IMR-90 (cell line): ENCODE data around the gene WDR81. TPM values are rescaled to one million over a fixed set of nuclear protein-coding genes. Genes with fewer than 3 reads are reported as not detected.

ENCODE experiments used
- ATAC-seq: fragments of 200-7000 bp; cut with Tn5 transposase; 2 replicates; pipeline ENCODE4 v1.9.1; 2020; ENCODE audit warnings: low read depth, mild to moderate bottlenecking, moderate library complexity
- BruUV-seq: library from RNA; stranded (reverse); fragments of 400-500 nt; replicated peaks from 2 replicates; lab custom pipeline; 2021; lab: Mats Ljungman, UMichigan
- CTCF ChIA-PET: fragments of 300-600 bp; formaldehyde crosslinking; extraction: SDS; loops from one replicate; lab custom pipeline; 2021; ENCODE audit warnings: antibody characterized with exemption; lab: Yijun Ruan, JAX
- POLR2A ChIA-PET: fragments of 300-600 bp; sonication (Branson Sonifier 250); formaldehyde crosslinking; loops from one replicate; lab custom pipeline; 2022; ENCODE audit warnings: antibody characterized with exemption; ENCODE audit not compliant: unreplicated experiment; lab: Charles Lee
- DNase-seq: peaks from one replicate; pipeline ENCODE4 v3.0.0; 2013
- H2AFZ ChIP-seq: replicated peaks from 2 replicates; pipeline ENCODE3; 2013; ENCODE audit warnings: low read length, mild to moderate bottlenecking; ENCODE audit not compliant: poor library complexity
- H2AK5ac ChIP-seq: 2 replicates; pipeline ENCODE4 v1.6.1; 2013; ENCODE audit warnings: low read depth, low read length, inconsistent platforms
- H2AK9ac ChIP-seq: replicated peaks from 2 replicates; pipeline ENCODE3; 2013; ENCODE audit warnings: mild to moderate bottlenecking, low read depth, low read length, moderate library complexity; ENCODE audit not compliant: poor library complexity
- H2BK120ac ChIP-seq: 2 replicates; pipeline ENCODE4 v1.6.1; 2013; ENCODE audit warnings: low read depth, low read length, inconsistent platforms
- H2BK15ac ChIP-seq: 3 replicates; pipeline ENCODE4 v1.6.1; 2013; ENCODE audit warnings: low read depth, low read length, inconsistent platforms
- H2BK20ac ChIP-seq: 2 replicates; pipeline ENCODE4 v1.6.1; 2013; ENCODE audit warnings: low read depth, mild to moderate bottlenecking, inconsistent platforms, low read length, moderate library complexity
- H2BK5ac ChIP-seq: 2 replicates; pipeline ENCODE4 v1.6.1; 2013; ENCODE audit warnings: mild to moderate bottlenecking, low read depth, low read length, inconsistent platforms; ENCODE audit not compliant: poor library complexity, severe bottlenecking
- H3K14ac ChIP-seq: replicated peaks from 2 replicates; pipeline ENCODE4 v1.6.1; 2013; ENCODE audit warnings: low read depth, low read length, inconsistent platforms
- H3K18ac ChIP-seq: 2 replicates; pipeline ENCODE4 v1.6.1; 2013; ENCODE audit warnings: low read depth, low read length, control low read depth
- H3K23ac ChIP-seq: 2 replicates; pipeline ENCODE4 v1.6.1; 2013; ENCODE audit warnings: low read depth, low read length, inconsistent platforms
- H3K27ac ChIP-seq: 2 replicates; pipeline ENCODE4 v1.5.1; 2013; ENCODE audit warnings: mild to moderate bottlenecking, control low read depth, low read length; ENCODE audit not compliant: insufficient read depth
- H3K27me3 ChIP-seq: 2 replicates; pipeline ENCODE4 v1.6.1; 2013; ENCODE audit warnings: low read length; ENCODE audit not compliant: control insufficient read depth, insufficient read depth
- H3K36me3 ChIP-seq: 2 replicates; pipeline ENCODE4 v1.6.1; 2013; ENCODE audit warnings: low read length, mixed read lengths; ENCODE audit not compliant: control insufficient read depth, insufficient read depth
- H3K4ac ChIP-seq: 2 replicates; pipeline ENCODE4 v1.6.1; 2013; ENCODE audit warnings: low read depth, low read length, inconsistent platforms
- H3K4me1 ChIP-seq: 2 replicates; pipeline ENCODE4 v1.6.1; 2013; ENCODE audit warnings: low read length, mixed read lengths; ENCODE audit not compliant: control insufficient read depth, insufficient read depth
- H3K4me2 ChIP-seq: 2 replicates; pipeline ENCODE4 v1.6.1; 2013; ENCODE audit warnings: low read depth, mild to moderate bottlenecking, control low read depth, low read length, moderate library complexity
- H3K4me3 ChIP-seq: 2 replicates; pipeline ENCODE4 v1.5.1; 2013; ENCODE audit warnings: low read depth, mild to moderate bottlenecking, control low read depth, low read length, moderate library complexity; ENCODE audit not compliant: insufficient read depth
- H3K56ac ChIP-seq: 2 replicates; pipeline ENCODE4 v1.6.1; 2013; ENCODE audit warnings: low read length, inconsistent platforms; ENCODE audit not compliant: insufficient read depth; ENCODE audit errors: extremely low read depth
- H3K79me1 ChIP-seq, 2 experiments: 2 replicates each; pipeline ENCODE4 v1.6.1; 2013; ENCODE audit warnings: low read length in 2 of 2, inconsistent platforms in 1 of 2, low read depth in 1 of 2
- H3K9ac ChIP-seq: 2 replicates; pipeline ENCODE4 v1.6.1; 2013; ENCODE audit warnings: low read depth, low read length, control low read depth
- H3K9me1 ChIP-seq: 2 replicates; pipeline ENCODE4 v1.6.1; 2013; ENCODE audit warnings: low read length, inconsistent platforms; ENCODE audit not compliant: insufficient read depth
- H3K9me3 ChIP-seq: 2 replicates; pipeline ENCODE4 v1.6.1; 2013; ENCODE audit warnings: low read length; ENCODE audit not compliant: control insufficient read depth, insufficient read depth
- H4K20me1 ChIP-seq: 2 replicates; pipeline ENCODE4 v1.6.1; 2013; ENCODE audit warnings: low read length, inconsistent platforms; ENCODE audit not compliant: insufficient read depth
- H4K5ac ChIP-seq: 2 replicates; pipeline ENCODE4 v1.6.1; 2013; ENCODE audit warnings: mild to moderate bottlenecking, low read depth, low read length, control low read depth
- H4K8ac ChIP-seq, 2 experiments: 2 replicates each; pipeline ENCODE4 v1.6.1; 2013; ENCODE audit warnings: low read depth in 2 of 2, low read length in 2 of 2, control low read depth in 1 of 2, inconsistent platforms in 1 of 2
- H4K91ac ChIP-seq: 2 replicates; pipeline ENCODE4 v1.6.1; 2013; ENCODE audit warnings: low read depth, low read length, inconsistent platforms; ENCODE audit not compliant: insufficient read depth
- BHLHE40 ChIP-seq: fragments of 150-350 bp; IDR thresholded peaks from 2 replicates; pipeline ENCODE4 v1.6.1; 2016; ENCODE audit warnings: mild to moderate bottlenecking, low read depth, low read length
- CEBPB ChIP-seq: IDR thresholded peaks from 2 replicates; pipeline ENCODE4 v1.6.1; 2012; ENCODE audit warnings: low read depth, low read length, improper control_type of control experiment
- CHD1 ChIP-seq: IDR thresholded peaks from 2 replicates; pipeline ENCODE4 v1.6.1; 2012; ENCODE audit warnings: low read depth, low read length, improper control_type of control experiment
- CTCF ChIP-seq: conservative IDR thresholded peaks from 2 replicates; pipeline ENCODE4 v1.5.1; 2012; ENCODE audit warnings: mild to moderate bottlenecking, low read depth, low read length, improper control_type of control experiment
- ELK1 ChIP-seq: fragments of 150-350 bp; IDR thresholded peaks from 2 replicates; pipeline ENCODE4 v1.6.1; 2016; ENCODE audit warnings: low read depth, mild to moderate bottlenecking, low read length, moderate library complexity, borderline replicate concordance
- FOS ChIP-seq: fragments of 150-350 bp; IDR thresholded peaks from 2 replicates; pipeline ENCODE4 v1.6.1; 2016; ENCODE audit warnings: low read depth, low read length
- MAFK ChIP-seq: IDR thresholded peaks from 2 replicates; pipeline ENCODE4 v1.6.1; 2012; ENCODE audit warnings: low read depth, low read length, improper control_type of control experiment
- MAZ ChIP-seq: IDR thresholded peaks from 2 replicates; pipeline ENCODE4 v1.6.1; 2012; ENCODE audit warnings: low read depth, mild to moderate bottlenecking, low read length, improper control_type of control experiment, moderate library complexity, borderline replicate concordance
- MXI1 ChIP-seq: IDR thresholded peaks from 2 replicates; pipeline ENCODE4 v1.6.1; 2012; ENCODE audit warnings: low read depth, mild to moderate bottlenecking, low read length, moderate library complexity, borderline replicate concordance
- NFE2L2 ChIP-seq: fragments of 150-350 bp; IDR thresholded peaks from 2 replicates; pipeline ENCODE4 v1.6.1; 2016; ENCODE audit warnings: low read depth, mild to moderate bottlenecking, low read length
- POLR2A ChIP-seq: IDR thresholded peaks from 2 replicates; pipeline ENCODE4 v1.6.1; 2012; ENCODE audit warnings: mild to moderate bottlenecking, low read depth, low read length
- RCOR1 ChIP-seq: IDR thresholded peaks from 2 replicates; pipeline ENCODE4 v1.6.1; 2012; ENCODE audit warnings: mild to moderate bottlenecking, low read length, improper control_type of control experiment; ENCODE audit not compliant: insufficient replicate concordance
- USF2 ChIP-seq: fragments of 150-350 bp; IDR thresholded peaks from 2 replicates; pipeline ENCODE4 v1.6.1; 2017; ENCODE audit warnings: mild to moderate bottlenecking, antibody characterized with exemption, low read length, low read depth
- WGBS, 2 experiments: methylation state at CpG; one replicate each; pipeline versions ENCODE4 v1.1.5 to v1.1.7; 2013; ENCODE audit warnings: missing lambda C conversion rate in 2 of 2; ENCODE audit not compliant: insufficient read length in 1 of 2; ENCODE audit errors: extremely low coverage in 2 of 2; 5-methylcytosine and 5-hydroxymethylcytosine counted together
- dilution Hi-C: fragments of 300-500 bp; cut with HindIII; formaldehyde crosslinking; loops from one replicate; pipeline ENCODE4 v1.14.3; 2018; ENCODE audit warnings: low sequenced_read_pairs; ENCODE audit not compliant: unreplicated experiment
- in situ Hi-C: fragments of 300-500 bp; cut with MboI; formaldehyde crosslinking; loops from 3 replicates; pipeline ENCODE4 v1.14.3; 2019; ENCODE audit warnings: low sequenced_read_pairs, inconsistent platforms, mixed read lengths
- intact Hi-C: fragments of 100-400 bp; cut with micrococcal nuclease; formaldehyde crosslinking; loops from 2 replicates; pipeline ENCODE4 v1.10.0; 2022
- polyA plus RNA-seq, 3 experiments: library from polyadenylated mRNA; depleted of rRNA; stranded (reverse); fragments of >200 nt; gene quantifications; 2 replicates each; pipeline ENCODE4 v1.2.3, GENCODE V29; 2012; ENCODE audit warnings: low replicate concordance in 1 of 3
- total RNA-seq: library from RNA; depleted of rRNA; stranded (reverse); fragments of >200 nt; gene quantifications from 2 replicates; pipeline ENCODE4 v1.2.3, GENCODE V29; 2012

Gene WDR81
- total and polyA plus RNA-seq, 2 of the 4 experiments (the other 2 are of a cell fraction): 3.0 to 8.4 TPM

DNA sequence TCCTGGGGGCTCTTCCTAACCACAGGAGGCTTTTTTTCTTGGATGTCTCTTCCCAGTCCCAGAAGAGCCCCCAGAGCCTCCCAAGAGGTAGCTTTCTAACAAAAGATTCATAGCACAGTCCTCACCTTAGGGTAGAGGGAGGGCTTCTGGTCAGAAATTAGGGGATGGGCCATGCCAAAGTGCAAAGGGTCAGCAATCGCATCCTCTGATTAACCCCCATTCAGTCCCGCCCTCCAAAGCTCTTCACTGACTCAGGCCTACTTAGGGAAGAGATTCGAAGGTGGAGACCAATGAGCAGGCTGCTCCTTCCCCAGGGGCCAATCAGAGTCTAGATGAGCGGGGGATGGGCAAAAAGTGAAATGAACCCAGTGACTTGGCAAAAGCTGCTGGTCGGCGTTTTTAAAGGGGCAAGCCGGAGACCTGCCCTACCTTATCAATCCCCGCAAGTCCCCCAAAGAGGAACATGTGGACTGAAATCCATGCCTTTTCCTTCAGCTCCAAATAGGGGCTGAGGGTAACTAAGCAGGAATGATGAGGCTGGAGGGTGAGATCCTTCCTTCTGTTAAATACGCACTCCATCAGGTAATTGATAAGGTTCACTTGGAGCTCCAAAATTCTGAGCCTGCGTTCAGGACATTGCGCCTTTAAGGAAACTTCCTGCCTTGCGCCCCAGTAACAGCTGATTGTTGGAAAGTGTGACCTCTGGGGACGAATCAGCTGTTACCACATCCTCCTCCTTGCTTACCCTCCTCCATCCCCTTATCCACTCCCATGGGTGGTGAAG lies 7.4 kb upstream of the WDR81 start:
- Histone ChIP-seq H4K8ac (peak overlapping the region; percentile 84 to 100), H2BK5ac (peak overlapping the region; percentile 97), H3K36me3 (peaks cover 25% of the 10 kb centered on the region), H3K27me3 (no peaks in the 10 kb centered on the region), H2BK20ac (peak overlapping the region; percentile 97), H3K4me3 (peak overlapping the region; percentile 55), H3K23ac (peak overlapping the region; percentile 100), H2AFZ (peak overlapping the region; percentile 89), H3K27ac (peak overlapping the region; percentile 89), H3K4ac (peak overlapping the region; percentile 99), H2AK9ac (peak overlapping the region; percentile 100), H3K9me1 (peaks cover 7% of the 10 kb centered on the region), H3K4me2 (peak overlapping the region; percentile 85), H3K18ac (peak overlapping the region; percentile 90), H3K56ac (peak overlapping the region; percentile 100), H2BK15ac (peak overlapping the region; percentile 99), H3K9ac (peak overlapping the region; percentile 92), H4K5ac (peak overlapping the region; percentile 86), H2BK120ac (peak overlapping the region; percentile 98), H4K20me1 (peaks cover 34% of the 10 kb centered on the region), H3K14ac (peak overlapping the region; percentile 100), H2AK5ac (peak overlapping the region; percentile 97), H3K4me1 (peaks cover 21% of the 10 kb centered on the region), H3K79me1 (peaks cover 0 to 42% of the 10 kb centered on the region in 2 experiments; a peak in 2 of 4 replicates), H4K91ac (peak overlapping the region; percentile 100), H3K9me3 (no peaks in the 10 kb centered on the region)
- in situ Hi-C loops (loop anchor here (25.0 kb wide), 1 partner anchor 320 kb away; the partner anchor contains the start of genes DPH1, OVCA2 and RTN4RL1), dilution Hi-C loops (no loop called here), intact Hi-C loops (loop anchor here (2.0 to 5.0 kb wide), 2 partner anchors 112 to 325 kb away; partner anchors contain the start of genes OVCA2 and SMYD4)
- WGBS, 2 experiments: no CpG with 5 or more reads among the region's 13 CpGs
- DNase-seq (peak; percentile 99), ATAC-seq (peak; percentile 47)
- POLR2A ChIA-PET: interaction anchor here (0.7 to 2.2 kb wide), 14 partner anchors 10 to 312 kb away, joined by 3 to 18 read pairs (median 4); partner anchors contain the start of genes RPA1 and SMYD4
- CTCF ChIA-PET: interaction anchor here (1.0 to 1.9 kb wide), 4 partner anchors 62 to 148 kb away, joined by 3 to 13 read pairs (median 4); no protein-coding TSS in a partner anchor
- no TSS peak for BruUV-seq
- no peak for TF ChIP-seq CTCF
- TF ChIP-seq CEBPB: peak; percentile 80; the same call in 1 of the 2 replicates
- peak; percentile 96 for TF ChIP-seq NFE2L2
- peak; percentile 67 for TF ChIP-seq MAZ
- TF ChIP-seq USF2: peak; percentile 87
- peak; percentile 12; the same call in 1 of the 2 replicates for TF ChIP-seq MXI1
- TF ChIP-seq RCOR1: no peak
- peak; percentile 49 for TF ChIP-seq FOS
- peak; percentile 82 for TF ChIP-seq MAFK
- TF ChIP-seq CHD1: no peak
- peak; percentile 70 for TF ChIP-seq POLR2A
- TF ChIP-seq ELK1: no peak
- TF ChIP-seq BHLHE40: peak; percentile 65; the same call in 1 of the 2 replicates
